Gastroesophageal sphincter (tissue), 4 donors: ENCODE results near the gene SHQ1. TPM values are rescaled to one million over a fixed set of nuclear protein-coding genes. Genes with fewer than 3 reads are reported as not detected.

Experiments
- ATAC-seq: fragments of 150-250 bp; one replicate; pipeline ENCODE4 v1.9.1; 2016; ENCODE audit warnings: mild to moderate bottlenecking, moderate library complexity
- H3K27ac ChIP-seq, 4 donors: fragments of 200-600 bp; sonication (generic) in 3 of 4; 1 replicate in 3 of 4; 2 replicates in 1 of 4; pipeline ENCODE4 v1.5.1; 2016 to 2019
- H3K27me3 ChIP-seq: fragments of 200-600 bp; sonication (generic); one replicate; pipeline ENCODE4 v1.5.1; 2019
- H3K36me3 ChIP-seq, 2 donors: fragments of 200-600 bp; sonication (generic); one replicate each; pipeline ENCODE4 v1.5.1; 2019; ENCODE audit warnings: control low read depth in 1 of 2
- H3K4me1 ChIP-seq, 3 donors: fragments of 200-600 bp; sonication (generic); 1 replicate in 2 of 3; 2 replicates in 1 of 3; pipeline ENCODE4 v1.5.1; 2016 to 2019; ENCODE audit warnings: control low read depth in 2 of 3
- H3K4me3 ChIP-seq, 2 donors: fragments of 200-600 bp; sonication (generic); one replicate each; pipeline ENCODE4 v1.5.1; 2019; ENCODE audit warnings: mild to moderate bottlenecking in 1 of 2, moderate library complexity in 1 of 2
- H3K9me3 ChIP-seq, 3 donors: fragments of 200-600 bp; sonication (generic); one replicate each; pipeline ENCODE4 v1.5.1; 2017 to 2019; ENCODE audit warnings: control low read depth in 2 of 3
- CTCF ChIP-seq, 4 experiments: fragments of 200-600 bp in 2 of 4; fragments of 450-650 bp in 2 of 4; sonication (generic) in 1 of 4; IDR thresholded peaks; one replicate each; pipeline ENCODE4 v1.5.1; 2017 to 2019; ENCODE audit warnings: antibody characterized with exemption in 4 of 4, mild to moderate bottlenecking in 2 of 4, moderate library complexity in 2 of 4
- EP300 ChIP-seq: sonication (generic); formaldehyde crosslinking; IDR thresholded peaks from one replicate; pipeline ENCODE4 v1.6.1; 2017; ENCODE audit warnings: antibody characterized with exemption, mild to moderate bottlenecking
- POLR2A ChIP-seq, 2 donors: fragments of 450-650 bp; IDR thresholded peaks; one replicate each; pipeline ENCODE4 v1.6.1; 2017; ENCODE audit warnings: antibody characterized with exemption in 2 of 2, mild to moderate bottlenecking in 2 of 2, moderate library complexity in 1 of 2
- POLR2AphosphoS5 ChIP-seq: sonication (generic); formaldehyde crosslinking; IDR thresholded peaks from one replicate; pipeline ENCODE4 v1.6.1; 2017; ENCODE audit warnings: antibody characterized with exemption
- WGBS, 2 donors: methylation state at CpG; one replicate each; pipeline ENCODE4 v1.1.5; 2018; ENCODE audit warnings: low coverage in 1 of 2; 5-methylcytosine and 5-hydroxymethylcytosine counted together
- total RNA-seq, 4 donors: library from RNA; depleted of rRNA; stranded (reverse); fragments of >200 nt; gene quantifications; one replicate each; pipeline ENCODE4 v1.1.0, GENCODE V29; 2016

SHQ1 gene
- total RNA-seq, 4 donors from 2014 or later: 7.0 to 17.1 (median 11.2) TPM

- Histone ChIP-seq H3K27ac (no peak overlapping the region), H3K36me3 (peaks cover 0 to 4% of the 10 kb centered on the region in 2 donors), H3K27me3 (no peaks in the 10 kb centered on the region), H3K4me1 (peaks cover 0 to 19% (median 0%) of the 10 kb centered on the region in 3 donors), H3K9me3 (no peaks in the 10 kb centered on the region), H3K4me3 (no peak overlapping the region)
- ATAC-seq: no peak
- TF ChIP-seq CTCF (IDR thresholded peaks at IDR 0.05) (no peak), EP300 (no peak), POLR2AphosphoS5 (no peak), POLR2A (IDR thresholded peaks at IDR 0.05) (no peak)
- 100% methylated on average over 1 of the region's 1 CpG; no CpG with 5 or more reads in 1 of the 2 donors for WGBS, 2 donors
Measured at GRCh38 chr3:72769758-72770540, 78.3 kb downstream of the SHQ1 start.

GRCh38 chr3:72768936-72769335, 79.3 kb downstream of the SHQ1 start:
- WGBS, 2 donors: 100% methylated on average over 1 of the region's 1 CpG
- Histone ChIP-seq H3K4me3 (no peak overlapping the region), H3K36me3 (peaks cover 0 to 4% of the 10 kb centered on the region in 2 donors), H3K27me3 (no peaks in the 10 kb centered on the region), H3K4me1 (peaks cover 0 to 23% (median 0%) of the 10 kb centered on the region in 3 donors), H3K27ac (no peak overlapping the region), H3K9me3 (no peaks in the 10 kb centered on the region)
- TF ChIP-seq POLR2A (IDR thresholded peaks at IDR 0.05): no peak
- no peak for TF ChIP-seq CTCF (IDR thresholded peaks at IDR 0.05)
- TF ChIP-seq POLR2AphosphoS5: no peak
- TF ChIP-seq EP300: no peak
- no peak for ATAC-seq

- WGBS, 2 donors: 70 to 80% methylated on average over 2 to 6 of the region's 6 CpGs
- Histone ChIP-seq H3K36me3 (peaks cover 0 to under 1% of the 10 kb centered on the region in 2 donors), H3K27ac (no peak overlapping the region), H3K4me3 (no peak overlapping the region), H3K4me1 (peaks cover 0 to 27% (median 3%) of the 10 kb centered on the region in 3 donors), H3K9me3 (no peaks in the 10 kb centered on the region), H3K27me3 (no peaks in the 10 kb centered on the region)
- TF ChIP-seq CTCF (IDR thresholded peaks at IDR 0.05) (no peak), POLR2A (IDR thresholded peaks at IDR 0.05) (no peak), EP300 (no peak), POLR2AphosphoS5 (no peak)
- ATAC-seq: no peak
Measured at GRCh38 chr3:72768481-72768880, 79.8 kb downstream of the SHQ1 start.

GRCh38 chr3:72768006-72768441, 80.2 kb downstream of the SHQ1 start:
- no peak for TF ChIP-seq POLR2A (IDR thresholded peaks at IDR 0.05)
- TF ChIP-seq CTCF (IDR thresholded peaks at IDR 0.05): no peak
- TF ChIP-seq POLR2AphosphoS5: no peak
- TF ChIP-seq EP300: no peak
- no peak overlapping the region for H3K27ac ChIP-seq
- WGBS, 2 donors: 25 to 47% methylated on average over 2 of the region's 5 CpGs
- no peaks in the 10 kb centered on the region for H3K9me3 ChIP-seq
- no peak overlapping the region for H3K4me3 ChIP-seq
- no peaks in the 10 kb centered on the region for H3K36me3 ChIP-seq
- ATAC-seq: no peak
- peaks cover 0 to 32% (median 3%) of the 10 kb centered on the region in 3 donors for H3K4me1 ChIP-seq
- H3K27me3 ChIP-seq: no peaks in the 10 kb centered on the region

GRCh38 chr3:72766866-72767265, 81.4 kb downstream of the SHQ1 start:
- ATAC-seq: no peak
- no peaks in the 10 kb centered on the region for H3K27me3 ChIP-seq
- H3K36me3 ChIP-seq: no peaks in the 10 kb centered on the region
- TF ChIP-seq POLR2A (IDR thresholded peaks at IDR 0.05): no peak
- TF ChIP-seq EP300: no peak
- TF ChIP-seq POLR2AphosphoS5: no peak
- no peak for TF ChIP-seq CTCF (IDR thresholded peaks at IDR 0.05)
- WGBS, 2 donors: 95 to 96% methylated on average over 5 of the region's 5 CpGs
- no peak overlapping the region for H3K4me3 ChIP-seq
- H3K4me1 ChIP-seq: peaks cover 0 to 32% (median 3%) of the 10 kb centered on the region in 3 donors
- no peak overlapping the region for H3K27ac ChIP-seq
- H3K9me3 ChIP-seq: no peaks in the 10 kb centered on the region
